NCI-H510A (cell line): ENCODE measurements around the gene MAST4.
"Not testable (repeated sequence)": the region's sequence is repeated elsewhere in the genome, so short reads cannot be mapped to it uniquely, and the experiment has no call there.

Experiments
- DNase-seq: peaks from one replicate; lab custom pipeline; 2025; lab: John Stamatoyannopoulos, UW

The MAST4 gene

GRCh38 chr5:67090040-67090439 lies 493.8 kb downstream of the MAST4 start:
- no peak for DNase-seq

- DNase-seq: no peak
Observed at GRCh38 chr5:67090593-67090992, 494.4 kb downstream of the MAST4 start.

GRCh38 chr5:67092535-67092934 lies 496.3 kb downstream of the MAST4 start:
- DNase-seq: no peak

DNA sequence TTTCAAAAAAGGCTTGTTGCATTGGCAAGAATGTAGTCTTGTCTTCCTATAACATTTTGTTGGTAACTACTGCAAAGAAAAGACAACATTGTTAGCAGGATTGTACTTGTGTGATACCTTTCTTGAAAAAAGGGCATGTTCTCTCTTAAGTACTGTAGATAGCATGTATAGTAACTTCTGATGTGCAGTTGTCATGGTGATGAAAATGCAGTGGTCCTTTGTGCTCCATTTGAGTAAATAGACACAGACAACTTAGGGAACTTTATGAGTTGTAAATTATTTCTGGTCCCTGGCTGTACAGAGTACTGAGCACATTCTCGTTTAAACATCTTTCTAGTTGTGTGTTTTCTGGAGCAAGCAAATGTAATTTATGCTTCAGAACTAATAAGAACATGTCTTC lies 497.1 kb downstream of the MAST4 start:
- no peak for DNase-seq

DNA sequence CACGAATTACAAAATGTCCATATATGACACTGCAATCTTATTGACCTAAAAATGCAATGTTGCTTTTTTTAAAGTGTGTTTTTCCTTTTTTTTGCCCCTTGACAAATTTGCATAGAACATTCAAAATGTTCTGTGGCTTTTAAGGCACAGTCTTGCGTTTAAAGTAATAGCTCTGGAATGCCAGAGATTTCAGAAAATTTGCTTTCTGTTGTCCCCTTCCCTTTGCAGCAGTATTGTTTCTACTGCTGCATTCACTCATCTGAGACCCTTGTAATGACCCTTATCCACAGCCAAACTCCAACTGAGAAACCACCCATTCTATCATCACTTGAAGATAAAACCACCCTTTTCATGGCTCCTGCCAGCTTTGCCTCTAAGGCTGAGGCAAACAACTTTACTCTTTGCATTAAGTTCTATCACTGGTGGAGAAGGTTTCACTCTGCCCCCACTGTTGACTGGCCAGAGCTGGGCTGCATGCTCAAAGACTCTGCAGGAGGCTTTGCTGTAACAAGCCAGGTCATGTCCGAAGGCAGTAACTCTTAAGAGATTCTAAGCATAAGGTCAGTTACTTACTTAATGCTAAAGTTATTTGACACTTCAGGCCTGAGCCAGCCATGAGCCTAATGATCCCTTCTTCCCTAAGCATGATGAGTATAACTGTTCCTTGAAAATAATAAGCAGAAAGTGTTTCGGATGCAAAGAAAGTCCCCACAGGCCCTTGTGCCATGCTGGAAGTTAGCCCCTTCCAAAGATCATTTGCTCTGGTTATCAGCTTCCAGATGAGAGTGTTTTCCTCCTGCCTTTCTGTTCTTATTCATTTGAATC lies 498.5 kb downstream of the MAST4 start:
- DNase-seq: no peak

- no peak for DNase-seq
Observed at GRCh38 chr5:67095346-67096171, 499.4 kb downstream of the MAST4 start.

- no peak for DNase-seq
Observed at GRCh38 chr5:67098656-67099055, 502.5 kb downstream of the MAST4 start.

DNA sequence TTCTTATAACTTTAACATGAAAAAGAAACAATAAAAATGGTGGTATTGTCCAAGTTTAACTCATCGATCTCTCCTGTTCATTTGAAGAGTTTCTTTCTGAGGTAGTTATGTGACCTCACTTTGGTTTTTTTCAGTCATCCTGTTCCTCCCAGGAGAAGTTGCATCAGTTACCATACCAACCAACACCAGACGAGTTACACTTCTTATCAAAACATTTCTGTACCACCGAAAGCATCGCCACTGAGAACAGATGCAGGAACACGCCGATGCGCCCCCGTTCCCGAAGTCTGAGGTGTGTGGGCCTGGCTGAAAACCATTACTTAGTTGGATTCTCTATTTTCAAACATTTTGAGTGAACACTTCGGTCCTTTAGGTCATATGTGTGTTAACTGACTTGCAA lies 504.1 kb downstream of the MAST4 start:
- no peak for DNase-seq

DNA sequence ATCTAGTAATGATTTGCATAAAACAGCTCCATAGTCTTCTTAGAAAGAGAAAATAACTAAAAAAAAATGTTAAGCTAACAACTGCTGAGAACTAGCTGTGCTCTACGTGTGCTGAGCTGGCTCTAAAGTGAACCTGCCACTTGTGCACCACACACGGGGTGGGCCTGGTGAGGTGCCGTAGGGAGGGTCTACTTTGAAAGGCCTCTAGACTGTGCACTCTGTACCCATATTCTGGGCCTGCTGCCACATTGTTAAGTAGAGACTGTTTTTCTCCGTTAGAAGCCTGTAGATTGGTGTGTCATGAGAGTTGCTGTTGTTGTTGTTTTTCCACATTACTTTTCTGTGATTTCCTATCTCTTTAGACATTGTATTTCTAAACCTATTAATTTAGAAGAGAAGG lies 506.5 kb downstream of the MAST4 start:
- no peak for DNase-seq

- DNase-seq: no peak
Observed at GRCh38 chr5:67104859-67105258, 508.7 kb downstream of the MAST4 start.

- DNase-seq: no peak
Observed at GRCh38 chr5:67105270-67105669, 509.1 kb downstream of the MAST4 start.

GRCh38 chr5:67106626-67107342 lies 510.6 kb downstream of the MAST4 start:
- DNase-seq: no peak

DNA sequence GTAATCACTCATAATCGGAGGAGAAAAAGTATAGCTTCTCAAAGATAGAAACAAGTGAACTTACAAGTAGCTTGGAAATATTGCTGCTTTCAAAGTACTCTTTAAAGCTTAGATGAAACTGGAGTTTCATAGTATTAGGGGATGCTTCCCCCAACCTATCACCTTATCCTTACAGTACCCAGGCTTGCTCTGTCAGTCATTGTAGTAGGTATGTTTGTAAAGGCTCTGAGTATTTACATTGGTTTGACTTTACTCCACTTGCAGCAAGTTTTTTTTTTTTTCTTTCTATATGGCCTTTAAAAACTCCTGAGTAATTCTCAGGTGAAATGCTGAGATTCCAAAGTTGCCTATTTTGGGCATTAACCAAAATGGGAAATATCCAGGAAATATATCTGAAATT lies 515.6 kb downstream of the MAST4 start:
- DNase-seq: no peak

DNA sequence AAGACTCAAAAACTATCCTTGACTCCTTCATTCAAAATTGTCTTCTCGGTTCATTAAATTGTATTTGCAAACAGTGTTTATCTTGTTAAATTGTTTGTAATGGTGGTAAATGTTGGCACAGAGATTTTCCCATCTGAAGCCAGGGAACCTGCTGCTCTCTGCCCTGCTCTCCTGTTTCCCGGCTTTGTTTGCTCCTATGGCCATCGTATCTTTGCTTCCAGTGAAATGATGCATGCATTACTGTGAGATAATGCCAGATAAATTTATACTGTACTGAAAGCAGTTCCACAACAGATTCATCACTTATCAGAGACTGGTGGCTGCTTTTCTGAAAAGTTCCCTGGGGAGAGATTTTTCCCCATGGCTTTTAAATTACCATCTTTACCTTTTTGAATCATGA lies 519.1 kb downstream of the MAST4 start:
- no peak for DNase-seq

DNA sequence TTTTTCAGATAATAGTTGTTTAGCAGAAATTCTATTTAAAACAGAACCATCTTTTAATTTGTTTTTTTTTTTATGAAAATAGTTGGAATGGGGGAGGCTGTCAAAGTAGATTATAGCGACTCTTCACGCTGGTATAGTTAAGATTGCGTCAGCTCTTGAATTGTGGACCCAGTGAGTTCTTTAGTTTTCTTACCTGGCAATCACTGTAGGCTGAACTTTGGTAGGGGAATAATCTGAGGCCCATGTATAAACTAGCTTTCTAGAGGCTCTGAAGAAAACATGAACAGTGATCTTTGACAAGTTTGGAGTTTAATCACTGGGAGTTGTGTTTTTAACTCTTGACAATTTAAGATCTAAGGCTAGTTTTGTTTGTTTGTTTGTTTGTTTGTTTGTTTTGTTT lies 519.6 kb downstream of the MAST4 start:
- no peak for DNase-seq

- DNase-seq: no peak
Observed at GRCh38 chr5:67118050-67118620, 521.9 kb downstream of the MAST4 start.

GRCh38 chr5:67119010-67119409 lies 522.8 kb downstream of the MAST4 start:
- DNase-seq: no peak

GRCh38 chr5:67120032-67120431 lies 523.8 kb downstream of the MAST4 start:
- DNase-seq: no peak

DNA sequence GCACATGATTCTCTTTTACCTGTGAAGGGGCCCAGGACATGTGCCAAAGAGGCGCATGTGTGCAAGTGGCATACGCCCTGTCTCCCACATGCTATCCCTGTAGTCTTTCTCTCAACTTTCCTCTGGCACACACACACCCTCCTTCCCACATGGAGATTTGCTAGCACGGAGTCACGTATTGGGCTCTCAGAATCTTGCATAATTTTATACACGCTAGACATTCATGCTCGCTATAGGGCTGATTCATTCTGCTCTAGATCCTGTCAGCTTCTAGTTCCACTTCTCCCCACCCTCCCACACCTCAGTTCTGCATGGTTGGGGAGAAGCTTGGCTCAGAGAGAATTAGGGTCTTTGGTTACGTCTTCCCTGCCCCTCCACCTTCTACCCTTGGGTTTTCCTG lies 527.6 kb downstream of the MAST4 start:
- no peak for DNase-seq

GRCh38 chr5:67124556-67124955 lies 528.4 kb downstream of the MAST4 start:
- no peak for DNase-seq

DNA sequence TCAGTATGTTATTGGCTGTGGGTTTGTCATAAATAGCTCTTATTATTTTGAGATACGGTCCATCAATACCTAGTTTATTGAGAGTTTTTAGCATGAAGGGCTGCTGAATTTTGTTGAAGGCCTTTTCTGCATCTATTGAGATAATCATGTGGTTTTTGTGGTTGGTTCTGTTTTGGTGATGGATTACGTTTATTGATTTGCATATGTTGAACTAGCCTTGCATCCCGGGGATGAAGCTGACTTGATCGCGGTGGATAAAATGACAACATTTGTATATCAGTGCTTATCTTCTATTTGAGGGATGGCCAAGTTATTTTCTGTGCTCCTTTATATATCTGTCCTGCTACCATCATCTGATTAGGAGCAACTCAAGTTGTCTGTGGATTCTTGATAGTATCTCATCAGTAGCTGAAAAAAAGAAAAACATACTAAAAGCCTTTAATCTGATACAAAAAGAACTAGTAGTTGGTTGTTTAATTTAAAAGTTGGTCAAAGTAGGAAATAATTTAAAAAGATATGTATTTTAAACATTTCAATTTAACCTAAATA lies 531.2 kb downstream of the MAST4 start:
- DNase-seq: not testable (repeated sequence)

DNA sequence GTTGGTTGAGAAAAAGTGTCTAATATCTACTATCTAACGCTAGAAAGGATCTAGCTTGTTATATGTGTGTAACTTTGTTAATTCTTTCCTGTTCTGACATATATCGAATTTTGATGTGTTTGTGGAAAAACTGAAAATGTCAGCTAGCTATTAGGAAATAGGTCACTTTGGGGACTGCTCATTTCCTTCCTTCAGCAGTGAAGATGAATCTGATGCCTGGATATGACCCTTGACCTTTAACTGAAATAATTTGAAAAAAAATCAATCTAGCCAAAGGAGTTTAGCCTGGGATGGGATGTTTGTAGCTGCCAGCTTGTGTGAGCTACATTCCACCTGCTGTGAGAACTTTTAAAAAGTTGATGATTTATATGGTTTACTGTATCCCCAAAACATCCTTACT lies 533.6 kb downstream of the MAST4 start:
- no peak for DNase-seq
